Keratinocyte (primary cell): ENCODE measurements around the gene LGALS16. TPM values are rescaled to one million over a fixed set of nuclear protein-coding genes. Genes with fewer than 3 reads are reported as not detected.

Source experiments
- DNase-seq: peaks from one replicate; pipeline ENCODE4 v3.0.0-alpha.2; 2011; ENCODE audit warnings: low read depth, missing footprints, low spot score
- FAIRE-seq: peaks from 2 replicates; lab custom pipeline; 2011; peaks lifted over from hg19 to GRCh38; lab: Jason Lieb, UNC
- H2AFZ ChIP-seq: 2 replicates; pipeline ENCODE4 v1.6.0; 2012; ENCODE audit warnings: low read length, control low read depth, inconsistent platforms; ENCODE audit not compliant: control insufficient read depth
- H3K27ac ChIP-seq: 2 replicates; pipeline ENCODE4 v1.5.1; 2011; ENCODE audit warnings: low read length; ENCODE audit not compliant: control insufficient read depth, insufficient read depth
- H3K27me3 ChIP-seq: 3 replicates; pipeline ENCODE4 v1.6.0; 2011; ENCODE audit warnings: low read length; ENCODE audit not compliant: control insufficient read depth, insufficient read depth; ENCODE audit errors: extremely low read depth
- H3K36me3 ChIP-seq, 2 experiments: 2 replicates in 1 of 2; 3 replicates in 1 of 2; pipeline ENCODE4 v1.5.1; 2011; ENCODE audit warnings: low read length in 2 of 2, mild to moderate bottlenecking in 1 of 2; ENCODE audit not compliant: control insufficient read depth in 2 of 2, insufficient read depth in 2 of 2; ENCODE audit errors: extremely low read depth in 1 of 2
- H3K4me1 ChIP-seq: 3 replicates; pipeline ENCODE4 v1.5.1; 2011; ENCODE audit warnings: low read length; ENCODE audit not compliant: control insufficient read depth, insufficient read depth; ENCODE audit errors: extremely low read depth
- H3K4me2 ChIP-seq: 3 replicates; pipeline ENCODE4 v1.6.0; 2011; ENCODE audit warnings: low read depth, low read length; ENCODE audit not compliant: control insufficient read depth, insufficient read depth; ENCODE audit errors: extremely low read depth
- H3K4me3 ChIP-seq, 3 experiments: fragments of 200-600 bp in 1 of 3; sonication (generic) in 1 of 3; 2 replicates in 2 of 3; 3 replicates in 1 of 3; pipeline ENCODE4 v1.5.1; 2011 to 2016; ENCODE audit warnings: low read length in 3 of 3, mild to moderate bottlenecking in 3 of 3, control low read depth in 2 of 3, inconsistent platforms in 1 of 3, low read depth in 1 of 3, mixed read lengths in 1 of 3, mixed run types in 1 of 3, moderate library complexity in 1 of 3; ENCODE audit not compliant: control insufficient read depth in 2 of 3, insufficient read depth in 2 of 3; ENCODE audit errors: extremely low read depth in 1 of 3
- H3K79me2 ChIP-seq: 2 replicates; pipeline ENCODE4 v1.6.0; 2012; ENCODE audit warnings: low read length; ENCODE audit not compliant: control insufficient read depth, insufficient read depth
- H3K9ac ChIP-seq: 3 replicates; pipeline ENCODE4 v1.6.0; 2011; ENCODE audit warnings: low read length; ENCODE audit not compliant: control insufficient read depth, insufficient read depth; ENCODE audit errors: extremely low read depth
- H3K9me1 ChIP-seq: 3 replicates; pipeline ENCODE4 v1.6.0; 2011; ENCODE audit warnings: low read length; ENCODE audit not compliant: control insufficient read depth, insufficient read depth; ENCODE audit errors: extremely low read depth
- H3K9me3 ChIP-seq: 2 replicates; pipeline ENCODE4 v1.5.1; 2012; ENCODE audit warnings: low read depth, low read length; ENCODE audit not compliant: control insufficient read depth
- H4K20me1 ChIP-seq: 3 replicates; pipeline ENCODE4 v1.6.0; 2011; ENCODE audit warnings: low read length; ENCODE audit not compliant: control insufficient read depth, insufficient read depth; ENCODE audit errors: extremely low read depth
- CTCF ChIP-seq, 3 experiments: IDR thresholded peaks in 1 of 3; conservative IDR thresholded peaks in 1 of 3; optimal IDR thresholded peaks in 1 of 3; 2 replicates in 2 of 3; 3 replicates in 1 of 3; pipeline versions ENCODE3 to v1.5.1; 2011; ENCODE audit warnings: low read length in 3 of 3, mild to moderate bottlenecking in 3 of 3, moderate library complexity in 2 of 3, control low read depth in 1 of 3, inconsistent platforms in 1 of 3; ENCODE audit not compliant: insufficient read depth in 2 of 3; ENCODE audit errors: extremely low read depth in 1 of 3
- EZH2 ChIP-seq: IDR thresholded peaks from one replicate; pipeline ENCODE4 v1.6.1; 2012; ENCODE audit warnings: inconsistent platforms, mild to moderate bottlenecking, low read length, moderate library complexity
- dilution Hi-C: fragments of 300-500 bp; cut with MboI; formaldehyde crosslinking; loops from one replicate; pipeline ENCODE4 v1.7.0; 2020; ENCODE audit warnings: low sequenced_read_pairs; ENCODE audit not compliant: extremely low pct_ligation_motif_present
- polyA plus RNA-seq, 5 experiments: library from polyadenylated mRNA; depleted of rRNA in 3 of 5; stranded (reverse) in 3 of 5; stranded (forward) in 1 of 5; unstranded in 1 of 5; fragments of >200 nt; gene quantifications; 1 replicate in 1 of 5; 2 replicates in 3 of 5; 3 replicates in 1 of 5; pipeline versions ENCODE4 v1.2.1 to v1.2.3, GENCODE V29; 2011 to 2012; ENCODE audit warnings: missing spikeins in 2 of 5, low read depth in 1 of 5, low replicate concordance in 1 of 5

Gene LGALS16
- polyA plus RNA-seq, 1 donor (not counting 4 experiments of a cell fraction or from before 2014, with no cell fraction given): not detected

GRCh38 chr19:39679056-39679790 is 23.5 kb downstream of the LGALS16 start:
- H3K27ac ChIP-seq: no peak overlapping the region
- TF ChIP-seq EZH2 (no peak), CTCF (optimal IDR thresholded peaks at IDR 0.05 in 1 of 3, IDR thresholded peaks at IDR 0.05 in 1 of 3, conservative IDR thresholded peaks at IDR 0.05 in 1 of 3; ENCODE audit: extremely low read depth in 1 of 3, insufficient read depth in 2 of 3, low read length in 3 of 3) (no peak)

GRCh38 chr19:39679791-39680168 is 24.1 kb downstream of the LGALS16 start:
- no peaks in the 10 kb centered on the region for H3K27me3 ChIP-seq
- no peak overlapping the region for H2AFZ ChIP-seq
- TF ChIP-seq EZH2 (no peak), CTCF (optimal IDR thresholded peaks at IDR 0.05 in 1 of 3, IDR thresholded peaks at IDR 0.05 in 1 of 3, conservative IDR thresholded peaks at IDR 0.05 in 1 of 3; ENCODE audit: extremely low read depth in 1 of 3, insufficient read depth in 2 of 3, low read length in 3 of 3) (no peak)
- no peak for FAIRE-seq
- no peaks in the 10 kb centered on the region for H3K79me2 ChIP-seq
- no peaks in the 10 kb centered on the region for H3K9me3 ChIP-seq
- no peak overlapping the region for H3K27ac ChIP-seq
- no peaks in the 10 kb centered on the region for H3K36me3 ChIP-seq
- no peak overlapping the region for H3K4me3 ChIP-seq
- no peaks in the 10 kb centered on the region for H3K4me1 ChIP-seq
- no peak overlapping the region for H3K4me2 ChIP-seq
- H3K9ac ChIP-seq: no peak overlapping the region
- no peaks in the 10 kb centered on the region for H3K9me1 ChIP-seq
- DNase-seq: no peak
- H4K20me1 ChIP-seq: no peaks in the 10 kb centered on the region
- dilution Hi-C loops: no loop called here

More at GRCh38 chr19:39679056-39679790, 23.5 kb downstream of the LGALS16 start:
- no peak for DNase-seq
- no peaks in the 10 kb centered on the region for H3K27me3 ChIP-seq
- no peaks in the 10 kb centered on the region for H3K9me3 ChIP-seq
- H3K79me2 ChIP-seq: no peaks in the 10 kb centered on the region
- H3K9ac ChIP-seq: no peak overlapping the region
- dilution Hi-C loops: no loop called here
- H3K4me2 ChIP-seq: no peak overlapping the region
- no peaks in the 10 kb centered on the region for H3K36me3 ChIP-seq
- H3K4me1 ChIP-seq: no peaks in the 10 kb centered on the region
- H4K20me1 ChIP-seq: no peaks in the 10 kb centered on the region
- no peaks in the 10 kb centered on the region for H3K9me1 ChIP-seq
- FAIRE-seq: no peak
- H3K4me3 ChIP-seq: no peak overlapping the region
- no peak overlapping the region for H2AFZ ChIP-seq
